HEK293T (cell line): ENCODE data around the gene MOK.

Source experiments
- CTCF ChIA-PET: fragments of 350-600 bp; formaldehyde crosslinking; extraction: SDS; loops from one replicate; lab custom pipeline; 2021; ENCODE audit warnings: antibody characterized with exemption, inconsistent platforms; lab: Yijun Ruan, JAX
- POLR2A ChIA-PET: fragments of 350-600 bp; formaldehyde crosslinking; extraction: SDS; loops from one replicate; lab custom pipeline; 2020; ENCODE audit warnings: antibody characterized with exemption, inconsistent platforms; lab: Yijun Ruan, JAX
- DNase-seq: peaks from one replicate; pipeline ENCODE4 v3.0.0; 2012; ENCODE audit warnings: mixed read lengths; ENCODE audit errors: extremely low spot score
- ARNT ChIP-seq: fragments of 450-650 bp; IDR thresholded peaks from 2 replicates; pipeline ENCODE4 v1.6.1; 2017; ENCODE audit warnings: mild to moderate bottlenecking
- BHLHE40 ChIP-seq: fragments of 450-650 bp; IDR thresholded peaks from 2 replicates; pipeline ENCODE4 v1.6.1; 2016; ENCODE audit warnings: mild to moderate bottlenecking, moderate library complexity, borderline replicate concordance
- CTBP1 ChIP-seq: fragments of 450-650 bp; IDR thresholded peaks from 2 replicates; pipeline ENCODE4 v1.6.1; 2016; ENCODE audit warnings: borderline replicate concordance
- ELF4 ChIP-seq: fragments of 450-650 bp; IDR thresholded peaks from 2 replicates; pipeline ENCODE4 v1.6.1; 2017; ENCODE audit warnings: antibody characterized with exemption
- FOXA1 ChIP-seq: fragments of 450-650 bp; IDR thresholded peaks from 2 replicates; pipeline ENCODE4 v1.6.1; 2016; ENCODE audit warnings: mild to moderate bottlenecking
- FOXK2 ChIP-seq: fragments of 450-650 bp; IDR thresholded peaks from 2 replicates; pipeline ENCODE4 v1.6.1; 2016; ENCODE audit warnings: mild to moderate bottlenecking
- FOXM1 ChIP-seq: fragments of 450-650 bp; IDR thresholded peaks from 2 replicates; pipeline ENCODE4 v1.6.1; 2017; ENCODE audit warnings: mild to moderate bottlenecking, borderline replicate concordance
- HDGF ChIP-seq: fragments of 450-650 bp; IDR thresholded peaks from 2 replicates; pipeline ENCODE4 v1.6.1; 2017; ENCODE audit warnings: antibody characterized with exemption, borderline replicate concordance
- L3MBTL2 ChIP-seq: fragments of 450-650 bp; conservative IDR thresholded peaks from 2 replicates; pipeline ENCODE4 v1.6.1; 2016; ENCODE audit warnings: mild to moderate bottlenecking
- LEF1 ChIP-seq: fragments of 450-650 bp; IDR thresholded peaks from 2 replicates; pipeline ENCODE4 v1.6.1; 2017; ENCODE audit warnings: mild to moderate bottlenecking, borderline replicate concordance
- NFRKB ChIP-seq: fragments of 450-650 bp; IDR thresholded peaks from 2 replicates; pipeline ENCODE4 v1.6.1; 2016; ENCODE audit warnings: mild to moderate bottlenecking, moderate library complexity
- SP1 ChIP-seq: fragments of 450-650 bp; IDR thresholded peaks from 2 replicates; pipeline ENCODE4 v1.6.1; 2017
- SUZ12 ChIP-seq: fragments of 450-650 bp; IDR thresholded peaks from 2 replicates; pipeline ENCODE4 v1.6.1; 2016; ENCODE audit warnings: mild to moderate bottlenecking
- TARDBP ChIP-seq: fragments of 450-650 bp; IDR thresholded peaks from 2 replicates; pipeline ENCODE4 v1.6.1; 2016
- ZNF384 ChIP-seq: fragments of 450-650 bp; IDR thresholded peaks from 2 replicates; pipeline ENCODE4 v1.6.1; 2016
- TF ChIP-seq, protein P1 (sequence below): fragments of 450-650 bp; IDR thresholded peaks from 2 replicates; pipeline ENCODE4 v1.6.1; 2016

The MOK gene

DNA sequence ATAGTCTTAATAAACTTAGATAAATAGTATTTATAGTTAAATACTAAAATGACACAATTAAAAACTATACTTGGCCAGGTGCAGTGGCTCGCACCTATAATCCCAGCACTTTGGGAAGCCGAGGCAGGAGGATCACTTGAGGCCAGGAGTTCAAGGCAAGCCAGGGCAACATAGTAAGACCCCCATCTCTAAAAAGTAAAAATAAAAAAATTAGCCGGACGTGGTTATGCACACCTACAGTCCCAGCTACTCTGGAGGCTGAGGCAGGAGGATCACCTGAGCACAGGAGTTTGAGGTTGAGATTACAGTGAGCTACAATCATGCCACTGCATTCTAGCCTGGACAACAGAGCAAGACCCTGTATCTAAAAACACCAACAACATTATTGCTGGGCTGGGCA lies 41.7 kb upstream of the MOK start:
- no peak for TF ChIP-seq CTBP1
- TF ChIP-seq, protein P1, sequence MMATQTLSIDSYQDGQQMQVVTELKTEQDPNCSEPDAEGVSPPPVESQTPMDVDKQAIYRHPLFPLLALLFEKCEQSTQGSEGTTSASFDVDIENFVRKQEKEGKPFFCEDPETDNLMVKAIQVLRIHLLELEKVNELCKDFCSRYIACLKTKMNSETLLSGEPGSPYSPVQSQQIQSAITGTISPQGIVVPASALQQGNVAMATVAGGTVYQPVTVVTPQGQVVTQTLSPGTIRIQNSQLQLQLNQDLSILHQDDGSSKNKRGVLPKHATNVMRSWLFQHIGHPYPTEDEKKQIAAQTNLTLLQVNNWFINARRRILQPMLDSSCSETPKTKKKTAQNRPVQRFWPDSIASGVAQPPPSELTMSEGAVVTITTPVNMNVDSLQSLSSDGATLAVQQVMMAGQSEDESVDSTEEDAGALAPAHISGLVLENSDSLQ, result no peak
- TF ChIP-seq LEF1, result no peak
- TF ChIP-seq BHLHE40, result no peak
- no peak for TF ChIP-seq HDGF
- TF ChIP-seq ARNT, result no peak
- TF ChIP-seq L3MBTL2, result no peak
- TF ChIP-seq SUZ12, result no peak
- DNase-seq, result no peak
- CTCF ChIA-PET, result no interaction called here
- POLR2A ChIA-PET, result no interaction called here

DNA sequence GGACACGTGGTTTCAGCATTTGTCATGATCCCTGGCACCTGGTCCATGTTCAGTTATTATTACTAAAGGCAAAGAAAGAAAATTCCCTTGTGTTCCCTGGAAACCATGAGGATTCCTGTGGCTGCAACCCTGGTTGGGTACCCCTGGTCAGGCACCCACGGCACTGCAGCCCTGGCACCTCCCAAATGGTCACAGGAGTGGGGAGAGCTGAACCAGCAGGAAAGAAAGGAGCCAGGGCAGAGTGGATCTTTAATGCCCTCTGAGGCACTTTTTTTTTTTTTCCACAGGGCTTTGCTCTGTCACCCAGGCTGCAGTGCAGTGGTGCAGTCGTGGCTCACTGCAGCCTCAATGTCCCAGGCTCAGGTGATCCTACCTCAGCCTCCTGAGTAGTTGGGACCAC lies 40.3 kb upstream of the MOK start:
- no peak for DNase-seq
- ChIA-PET POLR2A (no interaction called here), CTCF (no interaction called here)
- TF ChIP-seq SUZ12, result no peak
- TF ChIP-seq HDGF, result no peak
- TF ChIP-seq BHLHE40, result no peak
- no peak for TF ChIP-seq ZNF384
- no peak for TF ChIP-seq LEF1
- TF ChIP-seq FOXK2, result no peak
- TF ChIP-seq L3MBTL2, result no peak
- TF ChIP-seq TARDBP, result no peak
- TF ChIP-seq FOXM1, result no peak
- TF ChIP-seq ARNT, result no peak

DNA sequence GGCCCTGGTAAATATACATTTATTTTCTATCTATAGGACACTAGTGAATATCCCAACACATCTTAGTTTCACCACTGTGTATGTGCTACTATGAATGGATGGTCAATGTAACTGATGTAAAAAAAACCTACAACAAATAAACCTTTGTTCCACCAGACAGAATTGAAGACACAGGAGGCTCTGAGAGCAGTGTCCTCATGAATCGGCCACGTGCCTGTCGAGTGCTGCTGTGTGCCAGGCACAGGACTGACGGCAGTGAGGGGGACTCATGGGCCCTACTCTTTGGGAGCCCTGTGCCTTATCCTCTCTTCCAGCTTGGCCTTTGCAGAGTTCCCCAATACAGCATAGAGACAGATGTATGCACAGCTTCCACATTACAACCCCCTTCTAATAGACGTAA lies 39.5 kb upstream of the MOK start:
- ChIA-PET POLR2A (no interaction called here), CTCF (no interaction called here)
- TF ChIP-seq HDGF (no peak), FOXK2 (no peak), BHLHE40 (no peak), FOXM1 (no peak), ELF4 (no peak), SP1 (no peak), TARDBP (no peak), ARNT (no peak), LEF1 (no peak), CTBP1 (no peak), NFRKB (no peak), ZNF384 (no peak)
- TF ChIP-seq, protein P1, result no peak

DNA sequence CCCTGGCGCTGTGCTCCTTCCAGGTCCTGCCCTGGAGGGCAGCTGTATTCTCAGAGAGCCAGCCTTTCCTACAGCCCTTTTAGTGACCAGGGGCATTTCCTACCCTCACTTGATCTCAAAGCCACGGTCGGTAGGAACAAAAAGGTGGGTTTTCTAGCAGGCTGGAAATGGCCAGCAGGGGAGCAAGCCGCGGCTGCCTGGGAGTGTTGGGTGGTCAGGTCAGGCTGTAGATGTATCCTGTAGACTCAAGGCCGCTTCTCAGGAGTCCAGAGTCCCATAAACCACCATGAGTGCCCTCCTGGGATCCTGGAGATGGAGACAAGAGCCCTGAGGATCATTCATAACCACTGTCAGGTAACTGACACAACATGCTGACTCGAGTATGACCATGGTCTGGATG lies 39.1 kb upstream of the MOK start:
- TF ChIP-seq SP1 (no peak), BHLHE40 (no peak), FOXA1 (no peak), TARDBP (no peak), FOXK2 (no peak), LEF1 (no peak), FOXM1 (no peak), ARNT (no peak), L3MBTL2 (no peak), SUZ12 (no peak), HDGF (no peak), NFRKB (no peak), CTBP1 (no peak), ZNF384 (no peak)
- TF ChIP-seq, protein P1, result no peak
- ChIA-PET CTCF (no interaction called here), POLR2A (no interaction called here)
- no peak for DNase-seq

More for the DNA sequence above, 39.5 kb upstream of the MOK start:
- no peak for DNase-seq

DNA sequence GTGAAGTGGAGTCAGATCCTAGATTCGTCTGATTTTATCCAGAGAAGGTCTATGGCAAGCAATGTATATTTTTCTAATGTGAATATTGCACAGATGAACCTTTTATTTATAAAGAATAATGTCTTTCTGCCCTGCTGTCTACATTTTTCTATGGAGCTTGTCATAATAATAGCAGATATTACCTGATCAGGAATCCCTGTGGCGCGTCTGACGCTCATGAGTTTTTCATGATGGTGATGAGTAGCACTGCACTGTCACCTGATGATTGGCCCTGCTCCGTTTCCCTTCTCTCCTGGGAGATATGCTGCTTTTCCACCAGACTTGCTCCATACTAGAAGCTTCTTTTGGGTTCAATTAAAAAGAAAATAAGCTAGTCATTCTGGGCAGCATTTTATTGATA lies 37.3 kb upstream of the MOK start:
- CTCF ChIA-PET, result no interaction called here
- POLR2A ChIA-PET, result interaction anchor here (0.8 to 0.9 kb wide), 2 partner anchors 11 to 20 kb away, joined by 3 read pairs; partner anchors contain the start of genes CINP and TECPR2
- TF ChIP-seq CTBP1, result no peak
- TF ChIP-seq ELF4, result no peak
- no peak for TF ChIP-seq ARNT
- no peak for TF ChIP-seq HDGF
- no peak for TF ChIP-seq FOXA1
- no peak for TF ChIP-seq ZNF384
- no peak for TF ChIP-seq LEF1
- no peak for TF ChIP-seq SUZ12
- TF ChIP-seq BHLHE40, result no peak
- TF ChIP-seq, protein P1, result no peak
- no peak for TF ChIP-seq NFRKB
- no peak for TF ChIP-seq SP1
- no peak for TF ChIP-seq TARDBP
- TF ChIP-seq FOXM1, result no peak
- no peak for TF ChIP-seq FOXK2
- TF ChIP-seq L3MBTL2, result no peak
- no peak for DNase-seq

DNA sequence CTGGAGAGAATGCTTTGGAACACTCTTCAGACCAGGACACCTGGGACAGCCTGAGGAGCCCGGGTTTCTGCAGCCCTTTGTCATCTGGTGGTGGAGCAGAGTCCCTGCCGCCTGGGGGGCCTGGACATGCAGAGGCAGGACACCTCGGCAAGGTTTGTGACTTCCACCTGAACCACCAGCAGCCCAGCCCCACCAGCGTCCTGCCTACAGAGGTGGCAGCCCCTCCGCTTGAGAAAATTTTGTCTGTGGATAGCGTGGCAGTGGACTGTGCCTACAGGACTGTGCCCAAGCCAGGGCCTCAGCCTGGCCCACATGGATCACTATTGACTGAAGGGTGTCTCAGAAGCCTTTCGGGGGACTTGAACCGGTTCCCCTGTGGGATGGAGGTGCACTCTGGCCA lies 36.6 kb upstream of the MOK start:
- no peak for TF ChIP-seq CTBP1
- TF ChIP-seq TARDBP, result no peak
- TF ChIP-seq L3MBTL2, result no peak
- TF ChIP-seq BHLHE40, result no peak
- no peak for TF ChIP-seq NFRKB
- no peak for TF ChIP-seq LEF1
- no peak for TF ChIP-seq SUZ12
- no peak for TF ChIP-seq FOXK2
- no peak for TF ChIP-seq ARNT
- no peak for TF ChIP-seq ELF4
- TF ChIP-seq FOXA1, result no peak
- TF ChIP-seq FOXM1, result no peak
- TF ChIP-seq, protein P1, result no peak
- TF ChIP-seq HDGF, result no peak
- TF ChIP-seq SP1, result no peak
- TF ChIP-seq ZNF384, result no peak
- DNase-seq, result no peak
- ChIA-PET CTCF (no interaction called here), POLR2A (interaction anchor here (0.8 kb wide), 1 partner anchor 21 kb away, joined by 3 read pairs; the partner anchor contains the start of genes CINP and TECPR2)
